Panc1 (cell line): ENCODE data around the gene DVL1.

ENCODE experiments used
- POLR2AphosphoS5 ChIP-seq: IDR thresholded peaks from 2 replicates; pipeline ENCODE4 v1.6.1; 2012; ENCODE audit warnings: mild to moderate bottlenecking, low read depth, low read length, moderate library complexity
- TF ChIP-seq, protein P1 (sequence below): fragments of 450-650 bp; IDR thresholded peaks from 2 replicates; pipeline ENCODE4 v1.5.1; 2017; ENCODE audit warnings: mild to moderate bottlenecking

DNA sequence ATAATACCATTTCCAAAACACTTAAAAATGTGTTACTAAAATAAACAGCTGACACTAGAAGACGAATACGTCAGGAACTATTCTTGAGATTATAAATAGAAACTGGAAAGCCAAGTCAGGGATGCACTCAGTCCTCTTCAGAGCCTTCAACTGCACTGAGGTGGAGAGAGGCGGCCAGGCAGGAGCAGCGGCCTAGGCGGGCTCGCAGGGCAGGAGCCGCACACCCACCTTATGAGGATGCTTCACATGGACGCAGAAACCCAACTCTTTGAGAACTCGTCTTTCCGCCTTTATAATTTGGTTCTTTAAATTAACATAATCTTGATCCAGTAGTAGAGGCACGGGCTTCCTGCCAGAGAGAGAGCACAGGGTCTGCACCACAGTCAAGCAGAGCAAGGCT lies 45.9 kb upstream of the DVL1 start:
- TF ChIP-seq, protein P1, sequence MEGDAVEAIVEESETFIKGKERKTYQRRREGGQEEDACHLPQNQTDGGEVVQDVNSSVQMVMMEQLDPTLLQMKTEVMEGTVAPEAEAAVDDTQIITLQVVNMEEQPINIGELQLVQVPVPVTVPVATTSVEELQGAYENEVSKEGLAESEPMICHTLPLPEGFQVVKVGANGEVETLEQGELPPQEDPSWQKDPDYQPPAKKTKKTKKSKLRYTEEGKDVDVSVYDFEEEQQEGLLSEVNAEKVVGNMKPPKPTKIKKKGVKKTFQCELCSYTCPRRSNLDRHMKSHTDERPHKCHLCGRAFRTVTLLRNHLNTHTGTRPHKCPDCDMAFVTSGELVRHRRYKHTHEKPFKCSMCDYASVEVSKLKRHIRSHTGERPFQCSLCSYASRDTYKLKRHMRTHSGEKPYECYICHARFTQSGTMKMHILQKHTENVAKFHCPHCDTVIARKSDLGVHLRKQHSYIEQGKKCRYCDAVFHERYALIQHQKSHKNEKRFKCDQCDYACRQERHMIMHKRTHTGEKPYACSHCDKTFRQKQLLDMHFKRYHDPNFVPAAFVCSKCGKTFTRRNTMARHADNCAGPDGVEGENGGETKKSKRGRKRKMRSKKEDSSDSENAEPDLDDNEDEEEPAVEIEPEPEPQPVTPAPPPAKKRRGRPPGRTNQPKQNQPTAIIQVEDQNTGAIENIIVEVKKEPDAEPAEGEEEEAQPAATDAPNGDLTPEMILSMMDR: no peak
- TF ChIP-seq POLR2AphosphoS5: no peak
